Endothelial cell of umbilical vein (primary cell): Measurements from ENCODE around the gene MOB2. TPM values are rescaled to one million over a fixed set of nuclear protein-coding genes. Genes with fewer than 3 reads are reported as not detected.

Experiments used
- BruUV-seq: library from RNA; stranded (reverse); fragments of 400-500 nt; replicated peaks from 2 replicates; lab custom pipeline; 2021; lab: Mats Ljungman, UMichigan
- CTCF ChIA-PET: fragments of 300-600, 350-600 bp; sonication (Branson Sonifier 250); formaldehyde crosslinking; loops from one replicate; lab custom pipeline; 2021; ENCODE audit warnings: antibody characterized with exemption, inconsistent platforms; lab: Charles Lee
- POLR2A ChIA-PET: fragments of 300-600, 350-600 bp; sonication (Branson Sonifier 250); formaldehyde crosslinking; loops from one replicate; lab custom pipeline; 2021; ENCODE audit warnings: antibody characterized with exemption, inconsistent platforms; lab: Charles Lee
- DNase-seq: peaks from one replicate; pipeline ENCODE4 v3.0.0-alpha.2; 2011; ENCODE audit warnings: low read depth, low spot score
- FAIRE-seq: peaks from 2 replicates; lab custom pipeline; 2011; peaks lifted over from hg19 to GRCh38; lab: Jason Lieb, UNC
- H2AFZ ChIP-seq: 2 replicates; pipeline ENCODE4 v1.6.0; 2012; ENCODE audit warnings: low read depth, low read length, control low read depth, inconsistent platforms
- H3K27ac ChIP-seq: 2 replicates; pipeline ENCODE4 v1.5.1; 2011; ENCODE audit warnings: low read depth, mild to moderate bottlenecking, control low read depth, low read length, moderate library complexity; ENCODE audit not compliant: insufficient read depth
- H3K27me3 ChIP-seq, 2 experiments: 2 replicates each; pipeline versions ENCODE4 v1.6.0 to v1.6.1; 2011; ENCODE audit warnings: low read length in 2 of 2, mixed read lengths in 1 of 2; ENCODE audit not compliant: control insufficient read depth in 2 of 2, insufficient read depth in 2 of 2
- H3K36me3 ChIP-seq, 2 experiments: 2 replicates in 1 of 2; 3 replicates in 1 of 2; pipeline ENCODE4 v1.5.1; 2011; ENCODE audit warnings: low read length in 2 of 2, mild to moderate bottlenecking in 1 of 2, moderate library complexity in 1 of 2; ENCODE audit not compliant: control insufficient read depth in 2 of 2, insufficient read depth in 2 of 2; ENCODE audit errors: extremely low read depth in 1 of 2
- H3K4me1 ChIP-seq: 3 replicates; pipeline ENCODE4 v1.5.1; 2011; ENCODE audit warnings: mild to moderate bottlenecking, low read length; ENCODE audit not compliant: control insufficient read depth, insufficient read depth; ENCODE audit errors: extremely low read depth
- H3K4me2 ChIP-seq: 2 replicates; pipeline ENCODE4 v1.6.1; 2011; ENCODE audit warnings: low read length, control low read depth, mixed read lengths; ENCODE audit not compliant: insufficient read depth
- H3K4me3 ChIP-seq, 3 experiments: fragments of 200-600 bp in 1 of 3; sonication (generic), shearing (Covaris generic) in 1 of 3; replicated peaks in 1 of 3; 2 replicates each; pipeline ENCODE4 v1.5.1; 2011 to 2016; ENCODE audit warnings: control low read depth in 3 of 3, low read length in 3 of 3, mild to moderate bottlenecking in 2 of 3, inconsistent platforms in 1 of 3, low read depth in 1 of 3, moderate library complexity in 1 of 3; ENCODE audit not compliant: insufficient read depth in 1 of 3
- H3K79me2 ChIP-seq: 2 replicates; pipeline ENCODE4 v1.6.0; 2012; ENCODE audit warnings: low read length, inconsistent platforms; ENCODE audit not compliant: control insufficient read depth, insufficient read depth
- H3K9ac ChIP-seq: replicated peaks from 2 replicates; pipeline ENCODE3; 2011; ENCODE audit warnings: low read length, control low read depth; ENCODE audit not compliant: insufficient read depth; ENCODE audit errors: extremely low read depth
- H3K9me1 ChIP-seq: replicated peaks from 3 replicates; pipeline ENCODE4 v1.6.0; 2011; ENCODE audit warnings: mild to moderate bottlenecking, low read length; ENCODE audit not compliant: control insufficient read depth, insufficient read depth; ENCODE audit errors: extremely low read depth
- H3K9me3 ChIP-seq: replicated peaks from 2 replicates; pipeline ENCODE4 v1.5.1; 2012; ENCODE audit warnings: low read length, inconsistent platforms; ENCODE audit not compliant: control insufficient read depth, insufficient read depth
- H4K20me1 ChIP-seq: replicated peaks from 2 replicates; pipeline ENCODE3; 2011; ENCODE audit warnings: mild to moderate bottlenecking, low read length; ENCODE audit not compliant: control insufficient read depth, insufficient read depth; ENCODE audit errors: extremely low read depth
- EZH2 ChIP-seq: IDR thresholded peaks from 2 replicates; pipeline ENCODE4 v1.6.1; 2012; ENCODE audit warnings: borderline replicate concordance, low read depth, mild to moderate bottlenecking, moderate library complexity, low read length, inconsistent platforms; ENCODE audit not compliant: severe bottlenecking
- FOS ChIP-seq: IDR thresholded peaks from 2 replicates; pipeline ENCODE4 v1.6.1; 2011; ENCODE audit warnings: mild to moderate bottlenecking, low read length, moderate library complexity, borderline replicate concordance; ENCODE audit not compliant: insufficient read depth
- GATA2 ChIP-seq: IDR thresholded peaks from 2 replicates; pipeline ENCODE4 v1.7.0; 2011; ENCODE audit warnings: low read depth, mild to moderate bottlenecking, moderate library complexity, mixed read lengths, low read length; ENCODE audit not compliant: insufficient read length, insufficient read depth
- JUN ChIP-seq: IDR thresholded peaks from 2 replicates; pipeline ENCODE4 v1.6.1; 2011; ENCODE audit warnings: borderline replicate concordance, low read depth; ENCODE audit not compliant: insufficient read length, insufficient read depth
- MYC ChIP-seq: IDR thresholded peaks from one replicate; pipeline ENCODE4 v1.6.1; 2011; ENCODE audit warnings: mild to moderate bottlenecking, low read depth, low read length
- POLR2A ChIP-seq: IDR thresholded peaks from 2 replicates; pipeline ENCODE4 v1.6.1; 2012; ENCODE audit warnings: low read depth, mild to moderate bottlenecking, control low read depth, low read length
- POLR2AphosphoS5 ChIP-seq: IDR thresholded peaks from 2 replicates; pipeline ENCODE4 v1.6.1; 2012; ENCODE audit warnings: low read depth, mild to moderate bottlenecking, control low read depth, low read length, moderate library complexity; ENCODE audit not compliant: insufficient read depth
- dilution Hi-C: fragments of 300-500 bp; cut with MboI; formaldehyde crosslinking; loops from one replicate; pipeline ENCODE4 v1.15.0; 2019; ENCODE audit warnings: low sequenced_read_pairs; ENCODE audit not compliant: extremely low pct_ligation_motif_present
- intact Hi-C: fragments of 100-400 bp; cut with micrococcal nuclease; formaldehyde crosslinking; loops from one replicate; pipeline ENCODE4 v1.10.0; 2022
- polyA plus RNA-seq, 4 experiments: library from polyadenylated mRNA; depleted of rRNA in 3 of 4; stranded (reverse) in 3 of 4; unstranded in 1 of 4; fragments of >200 nt; gene quantifications; 2 replicates each; pipeline versions ENCODE4 v1.2.1 to v1.2.3, GENCODE V29; 2011 to 2012; ENCODE audit warnings: missing spikeins in 1 of 4
- total RNA-seq: library from RNA; stranded (reverse); gene quantifications from 2 replicates; pipeline ENCODE4 v1.2.3, GENCODE V29; 2021
- TF ChIP-seq, protein P1 (sequence below), 2 donors: IDR thresholded peaks; 1 replicate in 1 of 2; 2 replicates in 1 of 2; pipeline ENCODE4 v1.5.1; 2011; ENCODE audit warnings: low read length in 2 of 2, mild to moderate bottlenecking in 2 of 2, moderate library complexity in 2 of 2, control low read depth in 1 of 2, inconsistent platforms in 1 of 2, low read depth in 1 of 2; ENCODE audit not compliant: insufficient read depth in 1 of 2; ENCODE audit errors: extremely low read depth in 1 of 2
- TF ChIP-seq, protein P2 (sequence below): IDR thresholded peaks from 2 replicates; pipeline ENCODE4 v1.6.1; 2011; ENCODE audit not compliant: insufficient read depth, insufficient read length

Gene MOB2
- total and polyA plus RNA-seq, 2 donors (not counting 3 experiments of a cell fraction or from before 2014, with no cell fraction given): 38.2 to 50.6 TPM

DNA sequence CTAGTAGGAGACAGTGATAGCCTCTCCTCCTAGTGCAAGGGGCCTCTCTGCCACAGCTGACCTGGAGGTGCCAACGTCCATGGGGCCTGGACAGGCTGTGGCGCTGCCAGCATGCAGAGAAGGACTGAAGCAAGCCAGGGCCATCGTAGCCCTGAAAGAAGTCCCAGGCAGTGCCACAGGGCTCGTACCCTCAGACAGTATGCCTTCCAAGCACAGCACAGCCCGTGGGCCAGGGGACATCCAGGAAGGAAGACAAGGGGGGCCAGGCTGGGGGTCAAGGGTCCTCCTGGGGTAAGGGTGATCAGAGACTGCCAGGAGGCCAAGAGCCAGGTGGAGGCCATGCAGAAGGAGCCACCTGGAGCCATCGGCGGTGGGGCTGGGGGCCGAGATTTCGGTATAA, 20.4 kb upstream of the MOB2 start:
- Histone ChIP-seq H3K27me3 (no peaks in the 10 kb centered on the region), H3K4me3 (no peak overlapping the region), H3K4me1 (no peaks in the 10 kb centered on the region), H3K9me3 (no peaks in the 10 kb centered on the region), H3K79me2 (peaks cover 13% of the 10 kb centered on the region), H4K20me1 (peaks cover 3% of the 10 kb centered on the region), H3K36me3 (no peaks in the 10 kb centered on the region), H3K9me1 (no peaks in the 10 kb centered on the region), H3K27ac (no peak overlapping the region), H3K9ac (no peak overlapping the region), H3K4me2 (no peak overlapping the region), H2AFZ (no peak overlapping the region)
- no peak for FAIRE-seq
- ChIA-PET CTCF (no interaction called here), POLR2A (no interaction called here)
- BruUV-seq: no TSS peak
- intact Hi-C loops: no loop called here
- DNase-seq: no peak
- TF ChIP-seq, protein P1, sequence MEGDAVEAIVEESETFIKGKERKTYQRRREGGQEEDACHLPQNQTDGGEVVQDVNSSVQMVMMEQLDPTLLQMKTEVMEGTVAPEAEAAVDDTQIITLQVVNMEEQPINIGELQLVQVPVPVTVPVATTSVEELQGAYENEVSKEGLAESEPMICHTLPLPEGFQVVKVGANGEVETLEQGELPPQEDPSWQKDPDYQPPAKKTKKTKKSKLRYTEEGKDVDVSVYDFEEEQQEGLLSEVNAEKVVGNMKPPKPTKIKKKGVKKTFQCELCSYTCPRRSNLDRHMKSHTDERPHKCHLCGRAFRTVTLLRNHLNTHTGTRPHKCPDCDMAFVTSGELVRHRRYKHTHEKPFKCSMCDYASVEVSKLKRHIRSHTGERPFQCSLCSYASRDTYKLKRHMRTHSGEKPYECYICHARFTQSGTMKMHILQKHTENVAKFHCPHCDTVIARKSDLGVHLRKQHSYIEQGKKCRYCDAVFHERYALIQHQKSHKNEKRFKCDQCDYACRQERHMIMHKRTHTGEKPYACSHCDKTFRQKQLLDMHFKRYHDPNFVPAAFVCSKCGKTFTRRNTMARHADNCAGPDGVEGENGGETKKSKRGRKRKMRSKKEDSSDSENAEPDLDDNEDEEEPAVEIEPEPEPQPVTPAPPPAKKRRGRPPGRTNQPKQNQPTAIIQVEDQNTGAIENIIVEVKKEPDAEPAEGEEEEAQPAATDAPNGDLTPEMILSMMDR (IDR thresholded peaks at IDR 0.05; ENCODE audit: extremely low read depth in 1 of 2, insufficient read depth in 1 of 2, low read depth in 1 of 2, low read length in 2 of 2): no peak
- no peak for TF ChIP-seq FOS
- TF ChIP-seq EZH2: no peak
- TF ChIP-seq, protein P2, sequence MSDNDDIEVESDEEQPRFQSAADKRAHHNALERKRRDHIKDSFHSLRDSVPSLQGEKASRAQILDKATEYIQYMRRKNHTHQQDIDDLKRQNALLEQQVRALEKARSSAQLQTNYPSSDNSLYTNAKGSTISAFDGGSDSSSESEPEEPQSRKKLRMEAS: no peak
- no peak for TF ChIP-seq POLR2AphosphoS5
- no peak for TF ChIP-seq POLR2A
- TF ChIP-seq JUN: no peak
- TF ChIP-seq GATA2: no peak
- no peak for TF ChIP-seq MYC
- dilution Hi-C loops: no loop called here
